ENCODE results near the gene NR3C2. TPM values are rescaled to one million over a fixed set of nuclear protein-coding genes. Genes with fewer than 3 reads are reported as not detected.

NR3C2 gene
- total and polyA plus RNA-seq, 2 experiments from 2014 or later, result 1.2 to 3.0 TPM

DNA sequence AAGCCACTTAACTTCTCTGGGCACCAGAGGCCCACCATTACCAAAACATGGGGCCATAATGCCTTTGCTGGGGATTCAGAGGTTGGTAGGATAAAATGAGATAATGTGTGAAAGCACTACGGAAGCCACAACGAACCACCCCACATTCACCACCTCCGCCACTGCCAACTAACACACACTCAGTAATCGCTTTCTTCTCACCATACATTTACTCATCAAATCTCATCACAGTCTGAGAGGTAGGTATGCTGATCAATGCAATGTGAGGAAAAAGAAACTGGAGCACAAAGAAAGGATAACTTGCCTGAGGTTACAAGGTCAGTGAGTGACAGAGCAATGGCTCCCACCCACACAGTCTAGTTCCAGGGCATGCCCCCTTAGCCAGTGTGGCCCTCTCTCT, 257.3 kb downstream of the NR3C2 start (continued):
- TF ChIP-seq, protein P1, sequence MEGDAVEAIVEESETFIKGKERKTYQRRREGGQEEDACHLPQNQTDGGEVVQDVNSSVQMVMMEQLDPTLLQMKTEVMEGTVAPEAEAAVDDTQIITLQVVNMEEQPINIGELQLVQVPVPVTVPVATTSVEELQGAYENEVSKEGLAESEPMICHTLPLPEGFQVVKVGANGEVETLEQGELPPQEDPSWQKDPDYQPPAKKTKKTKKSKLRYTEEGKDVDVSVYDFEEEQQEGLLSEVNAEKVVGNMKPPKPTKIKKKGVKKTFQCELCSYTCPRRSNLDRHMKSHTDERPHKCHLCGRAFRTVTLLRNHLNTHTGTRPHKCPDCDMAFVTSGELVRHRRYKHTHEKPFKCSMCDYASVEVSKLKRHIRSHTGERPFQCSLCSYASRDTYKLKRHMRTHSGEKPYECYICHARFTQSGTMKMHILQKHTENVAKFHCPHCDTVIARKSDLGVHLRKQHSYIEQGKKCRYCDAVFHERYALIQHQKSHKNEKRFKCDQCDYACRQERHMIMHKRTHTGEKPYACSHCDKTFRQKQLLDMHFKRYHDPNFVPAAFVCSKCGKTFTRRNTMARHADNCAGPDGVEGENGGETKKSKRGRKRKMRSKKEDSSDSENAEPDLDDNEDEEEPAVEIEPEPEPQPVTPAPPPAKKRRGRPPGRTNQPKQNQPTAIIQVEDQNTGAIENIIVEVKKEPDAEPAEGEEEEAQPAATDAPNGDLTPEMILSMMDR (conservative IDR thresholded peaks at IDR 0.05; ENCODE audit: low read depth in 2 of 2), result no peak
- TF ChIP-seq, protein P2, sequence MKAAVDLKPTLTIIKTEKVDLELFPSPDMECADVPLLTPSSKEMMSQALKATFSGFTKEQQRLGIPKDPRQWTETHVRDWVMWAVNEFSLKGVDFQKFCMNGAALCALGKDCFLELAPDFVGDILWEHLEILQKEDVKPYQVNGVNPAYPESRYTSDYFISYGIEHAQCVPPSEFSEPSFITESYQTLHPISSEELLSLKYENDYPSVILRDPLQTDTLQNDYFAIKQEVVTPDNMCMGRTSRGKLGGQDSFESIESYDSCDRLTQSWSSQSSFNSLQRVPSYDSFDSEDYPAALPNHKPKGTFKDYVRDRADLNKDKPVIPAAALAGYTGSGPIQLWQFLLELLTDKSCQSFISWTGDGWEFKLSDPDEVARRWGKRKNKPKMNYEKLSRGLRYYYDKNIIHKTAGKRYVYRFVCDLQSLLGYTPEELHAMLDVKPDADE (IDR thresholded peaks at IDR 0.05), result no peak

DNA sequence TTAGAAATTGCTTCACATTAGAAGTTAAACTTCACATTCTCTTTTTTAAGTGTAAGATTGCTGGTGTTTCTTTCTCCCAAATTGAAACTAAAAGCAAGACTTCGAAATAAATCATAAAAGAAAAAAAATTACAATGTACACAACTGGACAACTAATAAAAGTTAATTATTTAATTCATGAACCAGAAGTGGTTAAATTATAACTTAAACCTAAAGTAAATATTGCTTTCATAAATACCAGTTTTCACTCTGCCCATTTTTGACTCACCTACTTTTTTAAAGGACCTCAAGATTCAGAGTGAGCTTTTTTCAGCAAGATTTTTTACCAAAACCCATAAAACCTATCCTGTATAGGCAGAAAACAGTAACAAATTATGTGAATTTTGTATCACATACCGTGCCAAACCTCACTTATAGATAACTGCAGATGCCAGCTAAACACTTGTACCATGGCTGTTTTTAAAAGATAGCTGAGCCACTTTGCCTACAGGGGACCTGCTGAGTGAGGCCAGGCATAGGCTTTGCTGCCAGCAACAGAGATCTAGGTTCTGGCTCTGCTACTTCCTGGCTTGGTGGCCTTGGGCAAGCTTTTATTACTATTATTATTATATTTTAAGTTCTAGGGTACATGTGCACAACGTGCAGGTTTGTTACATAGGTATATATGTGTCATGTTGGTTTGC, 259.8 kb downstream of the NR3C2 start:
- Histone ChIP-seq H3K27ac (ENCODE audit: low read depth) (no peak overlapping the region), H3K36me3 (ENCODE audit: insufficient read depth) (no peaks in the 10 kb centered on the region), H3K9me2 (ENCODE audit: insufficient read depth) (no peaks in the 10 kb centered on the region), H4K20me1 (replicated peaks; ENCODE audit: insufficient read depth) (no peaks in the 10 kb centered on the region), H3K79me2 (replicated peaks; ENCODE audit: insufficient read depth) (no peaks in the 10 kb centered on the region), H3K4me2 (no peak overlapping the region), H2AFZ (no peak overlapping the region), H3K27me3 (ENCODE audit: insufficient read depth) (no peaks in the 10 kb centered on the region), H3F3A (replicated peaks; ENCODE audit: low read depth) (no peaks in the 10 kb centered on the region), H3K4me3 (no peak overlapping the region), H3K4me1 (ENCODE audit: insufficient read depth) (no peaks in the 10 kb centered on the region)
- Mint-ChIP-seq H3K27me3 (ENCODE audit: insufficient read depth, low read depth, poor library complexity) (peaks cover 3% of the 10 kb centered on the region), H3K27ac (no peak overlapping the region), H3K36me3 (ENCODE audit: low read depth) (no peaks in the 10 kb centered on the region), H3K9me3 (no peaks in the 10 kb centered on the region), H3K4me3 (no peak overlapping the region), H3K4me1 (0 out of 3 replicates have a peak, but pooled peaks cover 7% of the 10 kb centered on the region)
- TF ChIP-seq EZH2 (IDR thresholded peaks at IDR 0.05; ENCODE audit: low read depth, unreplicated experiment) (no peak), STAT1 (IDR thresholded peaks at IDR 0.05; ENCODE audit: unreplicated experiment) (no peak), EZH2phosphoT487 (IDR thresholded peaks at IDR 0.05; ENCODE audit: unreplicated experiment) (no peak), CREB1 (CRISPR knock-in tag; IDR thresholded peaks at IDR 0.05; ENCODE audit: low read depth) (no peak), JUNB (IDR thresholded peaks at IDR 0.05; ENCODE audit: unreplicated experiment) (no peak), ZNF331 (CRISPR knock-in tag; IDR thresholded peaks at IDR 0.05; ENCODE audit: low read depth) (no peak)
- TF ChIP-seq, protein P2 (IDR thresholded peaks at IDR 0.05), result no peak
- TF ChIP-seq, protein P3, sequence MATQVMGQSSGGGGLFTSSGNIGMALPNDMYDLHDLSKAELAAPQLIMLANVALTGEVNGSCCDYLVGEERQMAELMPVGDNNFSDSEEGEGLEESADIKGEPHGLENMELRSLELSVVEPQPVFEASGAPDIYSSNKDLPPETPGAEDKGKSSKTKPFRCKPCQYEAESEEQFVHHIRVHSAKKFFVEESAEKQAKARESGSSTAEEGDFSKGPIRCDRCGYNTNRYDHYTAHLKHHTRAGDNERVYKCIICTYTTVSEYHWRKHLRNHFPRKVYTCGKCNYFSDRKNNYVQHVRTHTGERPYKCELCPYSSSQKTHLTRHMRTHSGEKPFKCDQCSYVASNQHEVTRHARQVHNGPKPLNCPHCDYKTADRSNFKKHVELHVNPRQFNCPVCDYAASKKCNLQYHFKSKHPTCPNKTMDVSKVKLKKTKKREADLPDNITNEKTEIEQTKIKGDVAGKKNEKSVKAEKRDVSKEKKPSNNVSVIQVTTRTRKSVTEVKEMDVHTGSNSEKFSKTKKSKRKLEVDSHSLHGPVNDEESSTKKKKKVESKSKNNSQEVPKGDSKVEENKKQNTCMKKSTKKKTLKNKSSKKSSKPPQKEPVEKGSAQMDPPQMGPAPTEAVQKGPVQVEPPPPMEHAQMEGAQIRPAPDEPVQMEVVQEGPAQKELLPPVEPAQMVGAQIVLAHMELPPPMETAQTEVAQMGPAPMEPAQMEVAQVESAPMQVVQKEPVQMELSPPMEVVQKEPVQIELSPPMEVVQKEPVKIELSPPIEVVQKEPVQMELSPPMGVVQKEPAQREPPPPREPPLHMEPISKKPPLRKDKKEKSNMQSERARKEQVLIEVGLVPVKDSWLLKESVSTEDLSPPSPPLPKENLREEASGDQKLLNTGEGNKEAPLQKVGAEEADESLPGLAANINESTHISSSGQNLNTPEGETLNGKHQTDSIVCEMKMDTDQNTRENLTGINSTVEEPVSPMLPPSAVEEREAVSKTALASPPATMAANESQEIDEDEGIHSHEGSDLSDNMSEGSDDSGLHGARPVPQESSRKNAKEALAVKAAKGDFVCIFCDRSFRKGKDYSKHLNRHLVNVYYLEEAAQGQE (IDR thresholded peaks at IDR 0.05; ENCODE audit: unreplicated experiment), result no peak
- TF ChIP-seq, protein P1 (conservative IDR thresholded peaks at IDR 0.05; ENCODE audit: low read depth in 2 of 2), result no peak
- DNase-seq (ENCODE audit: low spot score), result no peak
- no peak for ATAC-seq
